Measurements from ENCODE around the gene BHMT.
A peak's percentile ranks its signal among the peaks of the same experiment; 100 is the strongest.

The BHMT gene

GRCh38 chr5:79111387-79111959 lies at the start of gene BHMT:
TSS of gene BHMT (plus strand) at chr5:79111809. CDS start at chr5:79111886, 77 bp downstream.
- DNase-seq, result no peak

- DNase-seq, result no peak
Measured at GRCh38 chr5:79062436-79062835, 49.2 kb upstream of the BHMT start.

GRCh38 chr5:79069488-79070349 lies 41.9 kb upstream of the BHMT start, which contains the start of the genes BHMT2 and DMGDH:
TSS of gene BHMT2 (plus strand) at chr5:79069767. CDS start at chr5:79069783, 16 bp downstream.
TSS of gene DMGDH (minus strand) at chr5:79069674. CDS start at chr5:79069620, 54 bp downstream.
- no peak for DNase-seq

- no peak for DNase-seq
Measured at GRCh38 chr5:79070350-79070667, 41.3 kb upstream of the BHMT start.

- no peak for DNase-seq
Measured at GRCh38 chr5:79074641-79075040, 37.0 kb upstream of the BHMT start.

- DNase-seq, result no peak
Measured at GRCh38 chr5:79075646-79076426, 35.8 kb upstream of the BHMT start.

GRCh38 chr5:79076819-79077218 lies 34.8 kb upstream of the BHMT start:
- DNase-seq, result no peak

GRCh38 chr5:79077680-79078365 lies 33.8 kb upstream of the BHMT start:
- DNase-seq, result no peak

GRCh38 chr5:79080804-79081203 lies 30.8 kb upstream of the BHMT start:
- DNase-seq, result no peak

GRCh38 chr5:79081779-79082178 lies 29.8 kb upstream of the BHMT start:
- DNase-seq, result no peak

GRCh38 chr5:79086116-79086515 lies 25.5 kb upstream of the BHMT start:
- DNase-seq, result no peak

GRCh38 chr5:79088507-79088906 lies 23.1 kb upstream of the BHMT start:
- DNase-seq, result no peak

- no peak for DNase-seq
Measured at GRCh38 chr5:79091064-79091463, 20.5 kb upstream of the BHMT start.

GRCh38 chr5:79093762-79094161 lies 17.8 kb upstream of the BHMT start:
- no peak for DNase-seq

- DNase-seq, result no peak
Measured at GRCh38 chr5:79105868-79106267, 5.7 kb upstream of the BHMT start.

- no peak for DNase-seq
Measured at GRCh38 chr5:79107020-79107796, 4.4 kb upstream of the BHMT start.

GRCh38 chr5:79108086-79108485 lies 3.5 kb upstream of the BHMT start:
- DNase-seq, result no peak

- DNase-seq, result no peak
Measured at GRCh38 chr5:79108792-79109191, 2.8 kb upstream of the BHMT start.

GRCh38 chr5:79109527-79110492 lies 1.8 kb upstream of the BHMT start:
- peak in 1 of 2 donors; percentile 1 for DNase-seq

- no peak for DNase-seq
Measured at GRCh38 chr5:79111960-79112702, 522 bp downstream of the BHMT start.
